CD8-positive, alpha-beta memory T cell (primary cell): ENCODE data around the gene EIF3M. TPM values are rescaled to one million over a fixed set of nuclear protein-coding genes. Genes with fewer than 3 reads are reported as not detected.

Experiments
- CTCF ChIA-PET: fragments of 350-600 bp; sonication (Branson Sonifier 250); formaldehyde crosslinking; loops from one replicate; lab custom pipeline; 2021; ENCODE audit warnings: antibody characterized with exemption; lab: Charles Lee
- POLR2A ChIA-PET: fragments of 350-600 bp; sonication (Branson Sonifier 250); formaldehyde crosslinking; loops from one replicate; lab custom pipeline; 2021; ENCODE audit warnings: antibody characterized with exemption; lab: Charles Lee
- DNase-seq, 5 donors: peaks; one replicate each; pipeline versions ENCODE4 v3.0.0 to v3.0.0-alpha.2; 2020 to 2022; ENCODE audit warnings: mixed read lengths in 1 of 5
- H3K27ac ChIP-seq: one replicate; pipeline ENCODE4 v1.7.0; 2013; ENCODE audit warnings: low read depth, mild to moderate bottlenecking, low read length, moderate library complexity
- H3K27me3 ChIP-seq: 2 replicates; pipeline ENCODE4 v1.7.0; 2013; ENCODE audit warnings: low read length, mild to moderate bottlenecking; ENCODE audit not compliant: insufficient read depth, poor library complexity, severe bottlenecking
- H3K36me3 ChIP-seq: 2 replicates; pipeline ENCODE4 v1.7.0; 2013; ENCODE audit warnings: mild to moderate bottlenecking, low read length, moderate library complexity; ENCODE audit not compliant: insufficient read depth
- H3K4me1 ChIP-seq: 2 replicates; pipeline ENCODE4 v1.7.0; 2013; ENCODE audit warnings: mild to moderate bottlenecking, low read length, moderate library complexity; ENCODE audit not compliant: insufficient read depth
- H3K4me3 ChIP-seq: 2 replicates; pipeline ENCODE4 v1.7.0; 2013; ENCODE audit warnings: mild to moderate bottlenecking, low read length
- H3K9me3 ChIP-seq: 2 replicates; pipeline ENCODE4 v1.7.0; 2013; ENCODE audit warnings: mild to moderate bottlenecking, low read length
- H3K27ac Mint-ChIP-seq, 8 donors: one replicate each; pipeline ENCODE4 v1.8.0; 2020 to 2021; ENCODE audit warnings: mixed read lengths in 8 of 8, mild to moderate bottlenecking in 6 of 8, inconsistent platforms in 3 of 8, moderate library complexity in 3 of 8
- H3K27me3 Mint-ChIP-seq, 2 donors: one replicate each; pipeline ENCODE4 v1.8.0; 2020 to 2021; ENCODE audit warnings: mixed read lengths in 2 of 2, mild to moderate bottlenecking in 1 of 2, moderate library complexity in 1 of 2
- H3K36me3 Mint-ChIP-seq, 3 donors: one replicate each; pipeline ENCODE4 v1.8.0; 2020 to 2021; ENCODE audit warnings: mixed read lengths in 3 of 3, inconsistent platforms in 1 of 3, mild to moderate bottlenecking in 1 of 3
- H3K4me1 Mint-ChIP-seq, 3 donors: one replicate each; pipeline ENCODE4 v1.8.0; 2020 to 2021; ENCODE audit warnings: mixed read lengths in 3 of 3, inconsistent platforms in 1 of 3, mild to moderate bottlenecking in 1 of 3
- H3K4me3 Mint-ChIP-seq, 7 donors: one replicate each; pipeline ENCODE4 v1.8.0; 2020 to 2021; ENCODE audit warnings: mixed read lengths in 7 of 7, mild to moderate bottlenecking in 6 of 7, moderate library complexity in 4 of 7, inconsistent platforms in 2 of 7
- H3K9me3 Mint-ChIP-seq, 5 donors: one replicate each; pipeline ENCODE4 v1.8.0; 2020 to 2022; ENCODE audit warnings: mixed read lengths in 5 of 5, mild to moderate bottlenecking in 3 of 5, moderate library complexity in 2 of 5, inconsistent platforms in 1 of 5
- polyA plus RNA-seq: library from polyadenylated mRNA; unstranded; fragments of 300-500 nt; fragmentation: Illumina TruSeq; gene quantifications from one replicate; pipeline ENCODE4 v1.2.3, GENCODE V29; 2021
- total RNA-seq, 2 experiments: library from RNA; stranded (reverse); gene quantifications; one replicate each; pipeline ENCODE4 v1.2.3, GENCODE V29; 2021

EIF3M gene
- 100 to 1,000 TPM; 409 to 419 TPM for total RNA-seq
- 229 TPM for polyA plus RNA-seq

DNA sequence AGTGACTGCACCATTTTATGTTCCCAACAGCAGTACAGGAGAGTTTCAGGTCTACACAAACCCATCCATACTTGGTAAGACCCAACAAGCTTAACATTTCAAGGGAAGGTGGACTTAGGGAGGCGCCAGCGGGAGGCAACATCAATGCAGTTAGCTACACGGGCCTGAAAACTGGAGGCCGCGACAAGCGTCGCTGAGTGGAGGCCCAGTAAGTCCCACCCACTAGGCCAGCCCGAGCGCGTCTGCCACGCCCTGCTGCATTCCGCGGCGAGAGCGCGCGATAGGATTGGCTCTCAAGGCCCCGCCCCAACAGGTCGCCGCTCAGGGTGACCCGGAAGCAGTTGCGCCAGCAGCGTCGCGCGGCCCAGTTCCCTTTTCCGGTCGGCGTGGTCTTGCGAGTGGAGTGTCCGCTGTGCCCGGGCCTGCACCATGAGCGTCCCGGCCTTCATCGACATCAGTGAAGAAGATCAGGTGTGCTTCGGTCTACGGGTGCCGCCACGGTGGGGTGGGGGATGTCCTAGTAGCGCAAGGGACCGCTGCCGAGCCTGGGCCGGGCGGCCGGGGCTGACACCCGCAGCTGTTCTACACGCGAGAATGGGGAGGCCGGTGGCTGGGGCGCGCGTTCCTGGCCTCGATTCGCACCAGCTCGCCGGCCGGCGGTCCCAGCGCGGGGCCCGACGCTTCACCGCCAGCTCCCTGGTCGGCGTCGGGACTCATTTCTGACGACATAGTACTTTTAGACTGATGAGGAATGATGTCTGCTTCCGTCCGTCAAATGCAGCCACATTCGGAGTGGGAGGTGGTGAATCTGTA is at the start of gene EIF3M:
Gene EIF3M, plus strand, starts transcription at position 373 of the 813 bp plus-strand sequence. Its CDS starts 57 bp downstream, at position 430.
- H3K4me1 ChIP-seq: peaks cover 45% of the 10 kb centered on the region
- Mint-ChIP-seq H3K36me3 (peaks cover 0 to 30% (median 0%) of the 10 kb centered on the region in 3 donors), H3K9me3 (no peaks in the 10 kb centered on the region), H3K4me3 (peak within 1 kb of the TSS; percentile 92 to 99 (median 98)), H3K27ac (peak within 1 kb of the TSS; percentile 88 to 99 (median 98)), H3K4me1 (peaks cover 39 to 52% (median 44%) of the 10 kb centered on the region in 3 donors), H3K27me3 (peaks cover 0 to 5% of the 10 kb centered on the region in 2 donors)
- DNase-seq: peak; percentile 93 to 97 (median 93)
- ChIA-PET POLR2A (interaction anchor here (0.9 kb wide), 1 partner anchor 1189 kb away, joined by 3 read pairs; no protein-coding TSS in a partner anchor), CTCF (interaction anchor here (0.7 to 1.0 kb wide), 2 partner anchors 10 to 11 kb away, joined by 3 read pairs; no protein-coding TSS in a partner anchor)
- peaks cover 6% of the 10 kb centered on the region for H3K36me3 ChIP-seq
- peak within 1 kb of the TSS; percentile 85 for H3K27ac ChIP-seq
- H3K9me3 ChIP-seq: no peaks in the 10 kb centered on the region
- H3K27me3 ChIP-seq: no peaks in the 10 kb centered on the region
- peak within 1 kb of the TSS; percentile 83 for H3K4me3 ChIP-seq

- no peak overlapping the region for H3K4me3 ChIP-seq
- no peak overlapping the region for H3K27ac ChIP-seq
- POLR2A ChIA-PET: no interaction called here
- H3K27me3 Mint-ChIP-seq: peaks cover 15% of the 10 kb centered on the region in 2 donors
- H3K4me3 Mint-ChIP-seq: no peak overlapping the region
- H3K9me3 ChIP-seq: no peaks in the 10 kb centered on the region
- no peaks in the 10 kb centered on the region for H3K36me3 Mint-ChIP-seq
- H3K4me1 Mint-ChIP-seq: no peaks in the 10 kb centered on the region
- no peaks in the 10 kb centered on the region for H3K36me3 ChIP-seq
- H3K9me3 Mint-ChIP-seq: no peaks in the 10 kb centered on the region
- H3K27me3 ChIP-seq: no peaks in the 10 kb centered on the region
- CTCF ChIA-PET: no interaction called here
- H3K27ac Mint-ChIP-seq: no peak overlapping the region
- no peaks in the 10 kb centered on the region for H3K4me1 ChIP-seq
- no peak for DNase-seq
These were observed 44.8 kb upstream of the EIF3M start for GRCh38 chr11:32538804-32539203.

- H3K9me3 Mint-ChIP-seq: peaks cover 0 to 2% (median 0%) of the 10 kb centered on the region in 5 donors
- DNase-seq: no peak
These were observed 33.9 kb upstream of the EIF3M start for GRCh38 chr11:32549611-32550187.

GRCh38 chr11:32550207-32550606 is 33.4 kb upstream of the EIF3M start:
- Mint-ChIP-seq H3K4me1 (no peaks in the 10 kb centered on the region), H3K9me3 (peaks cover 0 to 2% (median 0%) of the 10 kb centered on the region in 5 donors), H3K27me3 (peaks cover 14 to 25% of the 10 kb centered on the region in 2 donors), H3K36me3 (peaks cover 0 to 4% (median 0%) of the 10 kb centered on the region in 3 donors), H3K27ac (no peak overlapping the region), H3K4me3 (no peak overlapping the region)
- ChIA-PET CTCF (no interaction called here), POLR2A (no interaction called here)
- Histone ChIP-seq H3K27ac (no peak overlapping the region), H3K9me3 (no peaks in the 10 kb centered on the region), H3K4me1 (no peaks in the 10 kb centered on the region), H3K4me3 (no peak overlapping the region), H3K27me3 (no peaks in the 10 kb centered on the region), H3K36me3 (no peaks in the 10 kb centered on the region)
- no peak for DNase-seq

More at GRCh38 chr11:32549611-32550187, 33.9 kb upstream of the EIF3M start:
- H3K27ac ChIP-seq: no peak overlapping the region
- peaks cover 0 to 4% (median 0%) of the 10 kb centered on the region in 3 donors for H3K36me3 Mint-ChIP-seq
- no peaks in the 10 kb centered on the region for H3K27me3 ChIP-seq
- no peak overlapping the region for H3K4me3 ChIP-seq
- ChIA-PET POLR2A (no interaction called here), CTCF (no interaction called here)
- H3K36me3 ChIP-seq: no peaks in the 10 kb centered on the region
- no peaks in the 10 kb centered on the region for H3K4me1 ChIP-seq
- H3K27me3 Mint-ChIP-seq: peaks cover 14 to 25% of the 10 kb centered on the region in 2 donors
- H3K27ac Mint-ChIP-seq: no peak overlapping the region
- H3K4me1 Mint-ChIP-seq: no peaks in the 10 kb centered on the region
- H3K9me3 ChIP-seq: no peaks in the 10 kb centered on the region
- no peak overlapping the region for H3K4me3 Mint-ChIP-seq

DNA sequence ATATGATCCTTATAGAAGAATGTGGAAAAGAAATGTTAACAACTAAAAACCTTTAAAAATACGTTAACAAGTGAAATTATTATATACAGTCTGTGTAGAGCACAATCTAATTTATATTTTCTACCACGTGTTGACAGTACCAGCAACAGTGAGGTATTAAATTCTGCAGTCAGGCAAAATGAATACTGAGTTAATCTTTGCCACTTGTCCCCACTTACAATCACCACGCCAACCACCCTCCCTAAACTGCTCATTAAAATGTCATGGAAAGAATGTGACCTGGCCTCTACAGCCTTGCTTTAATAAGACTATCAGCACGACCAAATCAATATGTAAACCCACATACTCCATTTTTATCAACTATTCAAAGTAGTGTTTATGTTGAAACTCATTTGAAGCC is 28.5 kb upstream of the EIF3M start:
- Histone ChIP-seq H3K27ac (no peak overlapping the region), H3K4me1 (no peaks in the 10 kb centered on the region), H3K27me3 (no peaks in the 10 kb centered on the region), H3K4me3 (no peak overlapping the region), H3K9me3 (no peaks in the 10 kb centered on the region), H3K36me3 (no peaks in the 10 kb centered on the region)
- no peaks in the 10 kb centered on the region for H3K36me3 Mint-ChIP-seq
- POLR2A ChIA-PET: no interaction called here
- H3K4me1 Mint-ChIP-seq: no peaks in the 10 kb centered on the region
- H3K27me3 Mint-ChIP-seq: peaks cover 7 to 24% of the 10 kb centered on the region in 2 donors
- no peak overlapping the region for H3K4me3 Mint-ChIP-seq
- H3K9me3 Mint-ChIP-seq: no peaks in the 10 kb centered on the region
- no peak overlapping the region for H3K27ac Mint-ChIP-seq
- CTCF ChIA-PET: no interaction called here
- no peak for DNase-seq

DNA sequence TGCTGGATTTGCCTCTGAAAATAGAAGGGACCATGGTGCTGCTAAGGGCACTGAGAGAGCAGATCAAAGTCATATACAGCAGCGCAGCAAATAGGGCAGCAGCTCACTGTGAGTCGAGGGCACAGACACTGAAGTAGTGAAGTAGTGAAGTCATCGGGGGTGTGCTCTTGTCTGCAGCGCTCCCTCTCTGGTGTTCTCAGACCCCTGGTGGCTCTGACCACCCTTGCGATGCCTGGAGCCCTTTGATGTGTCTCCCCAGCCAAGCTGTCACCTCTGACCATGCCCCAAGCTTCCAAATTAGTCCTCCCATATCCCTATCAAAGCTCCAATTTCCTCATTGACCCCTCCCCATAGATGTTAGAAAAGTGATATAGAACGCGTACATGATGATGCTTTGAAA is 27.7 kb upstream of the EIF3M start:
- H3K27me3 Mint-ChIP-seq: peaks cover 4 to 20% of the 10 kb centered on the region in 2 donors
- POLR2A ChIA-PET: no interaction called here

DNA sequence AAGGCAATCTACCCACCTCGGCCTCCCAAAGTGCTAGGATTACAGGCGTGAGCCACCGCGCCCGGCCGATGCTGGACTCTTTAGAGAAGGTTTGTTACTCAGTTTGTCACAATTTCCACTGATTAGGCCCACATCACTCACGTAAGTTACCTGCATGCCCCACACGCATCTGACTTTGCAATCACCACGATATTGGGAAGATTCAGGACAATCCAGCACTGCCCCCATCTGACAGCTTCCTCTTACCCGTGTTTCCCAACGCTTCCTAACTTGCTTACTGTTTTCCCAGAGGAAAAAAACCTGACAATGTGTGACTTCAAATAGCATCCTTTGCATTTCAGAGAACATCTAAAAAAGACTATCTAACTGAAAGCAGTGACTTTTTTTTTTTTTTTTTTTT is 21.8 kb upstream of the EIF3M start:
- no peaks in the 10 kb centered on the region for H3K4me1 ChIP-seq
- Mint-ChIP-seq H3K36me3 (no peaks in the 10 kb centered on the region), H3K27ac (no peak overlapping the region), H3K4me3 (no peak overlapping the region), H3K9me3 (no peaks in the 10 kb centered on the region), H3K4me1 (peaks cover under 1 to 8% (median 6%) of the 10 kb centered on the region in 3 donors), H3K27me3 (no peaks in the 10 kb centered on the region)
- H3K36me3 ChIP-seq: no peaks in the 10 kb centered on the region
- POLR2A ChIA-PET: no interaction called here
- H3K4me3 ChIP-seq: no peak overlapping the region
- CTCF ChIA-PET: no interaction called here
- no peak for DNase-seq
- H3K27ac ChIP-seq: no peak overlapping the region
- no peaks in the 10 kb centered on the region for H3K9me3 ChIP-seq
- no peaks in the 10 kb centered on the region for H3K27me3 ChIP-seq

More for the DNA sequence above, 27.7 kb upstream of the EIF3M start:
- Mint-ChIP-seq H3K9me3 (no peaks in the 10 kb centered on the region), H3K4me3 (no peak overlapping the region), H3K27ac (no peak overlapping the region), H3K36me3 (no peaks in the 10 kb centered on the region), H3K4me1 (no peaks in the 10 kb centered on the region)
- Histone ChIP-seq H3K4me3 (no peak overlapping the region), H3K27me3 (no peaks in the 10 kb centered on the region), H3K27ac (no peak overlapping the region), H3K36me3 (no peaks in the 10 kb centered on the region), H3K9me3 (no peaks in the 10 kb centered on the region), H3K4me1 (no peaks in the 10 kb centered on the region)
- CTCF ChIA-PET: no interaction called here
- no peak for DNase-seq
